ENCODE measurements around the gene HSD17B7.

- TF ChIP-seq CTCF (IDR thresholded peaks at IDR 0.05), result peak in 2 of 3 donors; percentile 50 to 59
- no peak for TF ChIP-seq POLR2A (IDR thresholded peaks at IDR 0.05)
- TF ChIP-seq POLR2AphosphoS5 (IDR thresholded peaks at IDR 0.05), result no peak
Observed at GRCh38 chr1:162854245-162854882, 63.9 kb downstream of the HSD17B7 start.
